ENCODE measurements around the gene COX19.

Gene COX19

GRCh38 chr7:978049-978346 lies 2.6 kb upstream of the COX19 start:
- peak overlapping the region; percentile 96 to 97 for H3K27ac ChIP-seq (ENCODE audit: low read depth in 2 of 2, low read length in 2 of 2)

DNA sequence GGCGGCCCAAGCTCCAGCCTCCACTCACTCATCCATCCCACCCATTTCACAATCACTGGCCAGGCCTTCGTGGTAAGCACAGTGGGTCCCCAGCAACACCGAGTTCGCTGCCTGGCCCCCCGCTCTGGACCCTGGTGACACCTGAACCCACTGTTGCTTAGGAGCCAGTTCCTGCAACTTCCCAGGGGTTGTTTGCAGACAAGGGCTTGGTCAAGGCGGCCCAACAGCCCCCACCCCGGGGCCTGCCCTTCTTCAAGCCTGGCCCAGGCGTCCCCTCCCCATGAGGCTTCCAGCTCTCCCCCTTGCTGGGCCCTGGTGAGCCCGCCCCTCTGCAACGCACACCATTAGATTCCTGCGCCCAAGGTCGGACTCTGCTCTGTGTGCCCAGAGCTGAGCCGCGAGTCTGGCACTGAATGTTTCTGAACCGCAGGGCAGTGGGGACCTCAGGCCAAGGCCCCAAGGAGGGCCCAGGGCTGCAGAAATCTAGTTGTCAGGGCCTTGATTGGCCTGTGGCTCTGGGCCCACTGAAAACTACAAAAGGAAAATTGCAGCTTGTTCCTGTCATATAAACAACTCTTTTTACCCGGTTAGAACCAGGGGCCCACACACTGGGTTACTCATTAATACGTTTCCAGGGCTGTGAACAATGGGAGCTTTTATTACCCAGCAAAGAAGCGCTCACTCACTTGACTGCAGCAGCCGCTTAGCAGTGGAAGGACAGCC lies 2.1 kb upstream of the COX19 start:
- peaks cover 39 to 45% of the 10 kb centered on the region in 2 donors for H3K4me1 ChIP-seq (ENCODE audit: control insufficient read depth in 2 of 2, insufficient read depth in 2 of 2, low read length in 2 of 2)
- H3K36me3 ChIP-seq (ENCODE audit: control insufficient read depth in 2 of 2, insufficient read depth in 2 of 2, low read length in 2 of 2), result peaks cover 5 to 8% of the 10 kb centered on the region in 2 donors
- peak overlapping the region; percentile 96 to 97 for H3K27ac ChIP-seq (ENCODE audit: low read depth in 2 of 2, low read length in 2 of 2)
- H3K4me3 ChIP-seq (ENCODE audit: low read length in 2 of 2), result peak overlapping the region; percentile 31 to 48
- no peaks in the 10 kb centered on the region for H3K9me3 ChIP-seq (ENCODE audit: control insufficient read depth in 2 of 2, low read length in 2 of 2)
- H3K9ac ChIP-seq (ENCODE audit: low read depth in 1 of 2, low read length in 2 of 2), result peak overlapping the region; percentile 47 to 66
- H3K27me3 ChIP-seq (ENCODE audit: control insufficient read depth in 2 of 2, insufficient read depth in 2 of 2, low read length in 2 of 2), result no peaks in the 10 kb centered on the region

More at GRCh38 chr7:978049-978346, 2.6 kb upstream of the COX19 start:
- peak overlapping the region; percentile 32 to 66 for H3K9ac ChIP-seq (ENCODE audit: low read depth in 1 of 2, low read length in 2 of 2)
- H3K9me3 ChIP-seq (ENCODE audit: control insufficient read depth in 2 of 2, low read length in 2 of 2), result no peaks in the 10 kb centered on the region
- H3K36me3 ChIP-seq (ENCODE audit: control insufficient read depth in 2 of 2, insufficient read depth in 2 of 2, low read length in 2 of 2), result peaks cover under 1 to 3% of the 10 kb centered on the region in 2 donors
- no peaks in the 10 kb centered on the region for H3K27me3 ChIP-seq (ENCODE audit: control insufficient read depth in 2 of 2, insufficient read depth in 2 of 2, low read length in 2 of 2)
- H3K4me1 ChIP-seq (ENCODE audit: control insufficient read depth in 2 of 2, insufficient read depth in 2 of 2, low read length in 2 of 2), result peaks cover 42 to 47% of the 10 kb centered on the region in 2 donors
- no peak overlapping the region for H3K4me3 ChIP-seq (ENCODE audit: low read length in 2 of 2)

DNA sequence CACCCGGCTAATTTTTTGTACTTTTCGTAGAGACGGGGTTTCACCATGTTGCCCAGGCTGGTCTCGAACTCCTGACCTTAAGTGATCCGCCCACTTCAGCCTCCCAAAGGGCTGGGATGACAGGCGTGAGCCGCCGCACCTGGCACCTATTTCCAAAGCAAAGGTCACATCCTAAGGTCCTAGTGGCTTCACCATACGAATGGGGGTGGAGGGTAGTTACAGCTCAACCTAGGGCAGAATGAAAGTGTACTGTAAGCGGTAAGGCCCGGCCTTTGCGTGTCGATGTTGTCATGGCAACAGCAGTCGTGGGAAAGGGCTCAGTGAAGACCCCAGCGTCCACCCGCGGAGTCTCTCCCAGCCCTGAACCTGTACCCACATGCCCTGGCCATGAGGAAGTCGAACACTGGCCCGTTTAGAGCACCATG lies 1.6 kb upstream of the COX19 start:
- Histone ChIP-seq H3K9ac (ENCODE audit: low read depth in 1 of 2, low read length in 2 of 2) (peak overlapping the region; percentile 41 to 66), H3K27ac (ENCODE audit: low read depth in 2 of 2, low read length in 2 of 2) (peak overlapping the region; percentile 96 to 97), H3K4me1 (ENCODE audit: control insufficient read depth in 2 of 2, insufficient read depth in 2 of 2, low read length in 2 of 2) (peaks cover 38 to 40% of the 10 kb centered on the region in 2 donors), H3K36me3 (ENCODE audit: control insufficient read depth in 2 of 2, insufficient read depth in 2 of 2, low read length in 2 of 2) (peaks cover 11 to 14% of the 10 kb centered on the region in 2 donors), H3K9me3 (ENCODE audit: control insufficient read depth in 2 of 2, low read length in 2 of 2) (no peaks in the 10 kb centered on the region), H3K27me3 (ENCODE audit: control insufficient read depth in 2 of 2, insufficient read depth in 2 of 2, low read length in 2 of 2) (no peaks in the 10 kb centered on the region), H3K4me3 (ENCODE audit: low read length in 2 of 2) (peak overlapping the region; percentile 31 to 48)

- Histone ChIP-seq H3K9me3 (ENCODE audit: control insufficient read depth in 2 of 2, low read length in 2 of 2) (no peaks in the 10 kb centered on the region), H3K36me3 (ENCODE audit: control insufficient read depth in 2 of 2, insufficient read depth in 2 of 2, low read length in 2 of 2) (peaks cover 13 to 21% of the 10 kb centered on the region in 2 donors), H3K27me3 (ENCODE audit: control insufficient read depth in 2 of 2, insufficient read depth in 2 of 2, low read length in 2 of 2) (no peaks in the 10 kb centered on the region), H3K27ac (ENCODE audit: low read depth in 2 of 2, low read length in 2 of 2) (peak overlapping the region; percentile 96 to 97), H3K4me3 (ENCODE audit: low read length in 2 of 2) (peak overlapping the region; percentile 68 to 81), H3K9ac (ENCODE audit: low read depth in 1 of 2, low read length in 2 of 2) (peak overlapping the region; percentile 60 to 89), H3K4me1 (ENCODE audit: control insufficient read depth in 2 of 2, insufficient read depth in 2 of 2, low read length in 2 of 2) (peaks cover 38% of the 10 kb centered on the region in 2 donors)
Observed at GRCh38 chr7:975702-976473, 539 bp upstream of the COX19 start.

- no peaks in the 10 kb centered on the region for H3K9me3 ChIP-seq (ENCODE audit: control insufficient read depth in 2 of 2, low read length in 2 of 2)
- H3K4me1 ChIP-seq (ENCODE audit: control insufficient read depth in 2 of 2, insufficient read depth in 2 of 2, low read length in 2 of 2), result peaks cover 37 to 38% of the 10 kb centered on the region in 2 donors
- peak overlapping the region; percentile 77 to 81 for H3K4me3 ChIP-seq (ENCODE audit: low read length in 2 of 2)
- H3K36me3 ChIP-seq (ENCODE audit: control insufficient read depth in 2 of 2, insufficient read depth in 2 of 2, low read length in 2 of 2), result peaks cover 25 to 33% of the 10 kb centered on the region in 2 donors
- no peaks in the 10 kb centered on the region for H3K27me3 ChIP-seq (ENCODE audit: control insufficient read depth in 2 of 2, insufficient read depth in 2 of 2, low read length in 2 of 2)
- peak overlapping the region in 1 of 2 donors; percentile 97 for H3K27ac ChIP-seq (ENCODE audit: low read depth in 2 of 2, low read length in 2 of 2)
- peak overlapping the region; percentile 85 to 89 for H3K9ac ChIP-seq (ENCODE audit: low read depth in 1 of 2, low read length in 2 of 2)
Observed at GRCh38 chr7:974172-974571, 1.2 kb downstream of the COX19 start.

DNA sequence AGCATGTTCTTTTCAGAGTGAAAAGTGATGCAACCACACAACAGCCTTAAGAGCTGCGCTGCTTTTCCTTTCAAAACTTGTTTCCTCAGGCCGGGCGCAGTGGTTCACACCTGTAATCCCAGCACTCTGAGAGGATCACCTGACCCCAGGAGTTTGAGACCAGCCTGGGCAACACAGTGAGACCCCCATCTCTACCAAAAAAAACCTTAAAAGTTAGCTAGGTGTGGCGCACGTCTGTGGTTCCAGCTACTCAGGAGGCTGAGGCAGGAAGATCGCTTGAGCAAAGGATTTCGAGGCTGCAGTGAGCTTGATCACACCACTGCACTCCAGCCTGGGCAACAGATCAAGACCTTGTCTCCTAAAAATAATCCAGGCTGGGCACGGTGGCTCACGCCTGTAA lies 2.0 kb downstream of the COX19 start:
- Histone ChIP-seq H3K27ac (ENCODE audit: low read depth in 2 of 2, low read length in 2 of 2) (no peak overlapping the region), H3K4me1 (ENCODE audit: control insufficient read depth in 2 of 2, insufficient read depth in 2 of 2, low read length in 2 of 2) (peaks cover 33 to 34% of the 10 kb centered on the region in 2 donors), H3K4me3 (ENCODE audit: low read length in 2 of 2) (no peak overlapping the region), H3K36me3 (ENCODE audit: control insufficient read depth in 2 of 2, insufficient read depth in 2 of 2, low read length in 2 of 2) (peaks cover 27 to 41% of the 10 kb centered on the region in 2 donors), H3K9me3 (ENCODE audit: control insufficient read depth in 2 of 2, low read length in 2 of 2) (no peaks in the 10 kb centered on the region), H3K27me3 (ENCODE audit: control insufficient read depth in 2 of 2, insufficient read depth in 2 of 2, low read length in 2 of 2) (no peaks in the 10 kb centered on the region), H3K9ac (ENCODE audit: low read depth in 1 of 2, low read length in 2 of 2) (no peak overlapping the region)

- H3K9me3 ChIP-seq (ENCODE audit: control insufficient read depth in 2 of 2, low read length in 2 of 2), result no peaks in the 10 kb centered on the region
- H3K9ac ChIP-seq (ENCODE audit: low read depth in 1 of 2, low read length in 2 of 2), result no peak overlapping the region
- peaks cover 33 to 46% of the 10 kb centered on the region in 2 donors for H3K36me3 ChIP-seq (ENCODE audit: control insufficient read depth in 2 of 2, insufficient read depth in 2 of 2, low read length in 2 of 2)
- H3K4me3 ChIP-seq (ENCODE audit: low read length in 2 of 2), result no peak overlapping the region
- H3K27ac ChIP-seq (ENCODE audit: low read depth in 2 of 2, low read length in 2 of 2), result no peak overlapping the region
- H3K27me3 ChIP-seq (ENCODE audit: control insufficient read depth in 2 of 2, insufficient read depth in 2 of 2, low read length in 2 of 2), result no peaks in the 10 kb centered on the region
- H3K4me1 ChIP-seq (ENCODE audit: control insufficient read depth in 2 of 2, insufficient read depth in 2 of 2, low read length in 2 of 2), result peaks cover 28 to 29% of the 10 kb centered on the region in 2 donors
Observed at GRCh38 chr7:972676-973309, 2.6 kb downstream of the COX19 start.

DNA sequence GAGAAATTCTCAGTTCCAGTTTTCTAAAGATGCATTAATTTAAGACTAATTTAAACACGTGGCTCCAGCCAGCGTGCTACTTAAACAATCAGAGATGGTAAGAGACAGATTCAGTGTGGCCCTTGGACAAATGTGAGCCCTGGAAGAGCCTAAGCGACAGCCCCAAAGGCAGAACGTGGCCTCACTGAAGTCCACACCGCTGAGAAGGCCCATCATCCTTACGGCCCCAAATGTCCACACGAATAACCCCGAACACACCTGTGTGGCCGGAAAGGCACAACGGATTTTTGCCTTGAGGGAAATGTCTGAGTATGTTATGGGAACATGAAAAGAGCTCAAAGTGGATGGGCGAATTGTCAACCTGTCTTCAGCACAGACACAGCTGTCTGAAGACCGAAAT lies 3.2 kb downstream of the COX19 start:
- no peak overlapping the region for H3K9ac ChIP-seq (ENCODE audit: low read depth in 1 of 2, low read length in 2 of 2)
- peaks cover 21 to 23% of the 10 kb centered on the region in 2 donors for H3K4me1 ChIP-seq (ENCODE audit: control insufficient read depth in 2 of 2, insufficient read depth in 2 of 2, low read length in 2 of 2)
- no peak overlapping the region for H3K4me3 ChIP-seq (ENCODE audit: low read length in 2 of 2)
- peaks cover 37 to 53% of the 10 kb centered on the region in 2 donors for H3K36me3 ChIP-seq (ENCODE audit: control insufficient read depth in 2 of 2, insufficient read depth in 2 of 2, low read length in 2 of 2)
- no peaks in the 10 kb centered on the region for H3K27me3 ChIP-seq (ENCODE audit: control insufficient read depth in 2 of 2, insufficient read depth in 2 of 2, low read length in 2 of 2)
- no peak overlapping the region for H3K27ac ChIP-seq (ENCODE audit: low read depth in 2 of 2, low read length in 2 of 2)
- no peaks in the 10 kb centered on the region for H3K9me3 ChIP-seq (ENCODE audit: control insufficient read depth in 2 of 2, low read length in 2 of 2)

GRCh38 chr7:970744-971143 lies 4.6 kb downstream of the COX19 start:
- Histone ChIP-seq H3K4me1 (ENCODE audit: control insufficient read depth in 2 of 2, insufficient read depth in 2 of 2, low read length in 2 of 2) (peaks cover 8 to 11% of the 10 kb centered on the region in 2 donors), H3K27me3 (ENCODE audit: control insufficient read depth in 2 of 2, insufficient read depth in 2 of 2, low read length in 2 of 2) (no peaks in the 10 kb centered on the region), H3K36me3 (ENCODE audit: control insufficient read depth in 2 of 2, insufficient read depth in 2 of 2, low read length in 2 of 2) (peaks cover 39 to 60% of the 10 kb centered on the region in 2 donors), H3K9me3 (ENCODE audit: control insufficient read depth in 2 of 2, low read length in 2 of 2) (no peaks in the 10 kb centered on the region), H3K4me3 (ENCODE audit: low read length in 2 of 2) (no peak overlapping the region), H3K27ac (ENCODE audit: low read depth in 2 of 2, low read length in 2 of 2) (no peak overlapping the region), H3K9ac (ENCODE audit: low read depth in 1 of 2, low read length in 2 of 2) (no peak overlapping the region)

- Histone ChIP-seq H3K27ac (ENCODE audit: low read depth in 2 of 2, low read length in 2 of 2) (no peak overlapping the region), H3K4me1 (ENCODE audit: control insufficient read depth in 2 of 2, insufficient read depth in 2 of 2, low read length in 2 of 2) (peaks cover 12 to 14% of the 10 kb centered on the region in 2 donors), H3K9me3 (ENCODE audit: control insufficient read depth in 2 of 2, low read length in 2 of 2) (no peaks in the 10 kb centered on the region), H3K9ac (ENCODE audit: low read depth in 1 of 2, low read length in 2 of 2) (no peak overlapping the region), H3K27me3 (ENCODE audit: control insufficient read depth in 2 of 2, insufficient read depth in 2 of 2, low read length in 2 of 2) (no peaks in the 10 kb centered on the region), H3K36me3 (ENCODE audit: control insufficient read depth in 2 of 2, insufficient read depth in 2 of 2, low read length in 2 of 2) (peaks cover 39 to 60% of the 10 kb centered on the region in 2 donors), H3K4me3 (ENCODE audit: low read length in 2 of 2) (no peak overlapping the region)
Observed at GRCh38 chr7:969403-969802, 5.9 kb downstream of the COX19 start.

All from mucosa of rectum (tissue), 2 donors.